IMR-90 (cell line): ENCODE measurements around the gene ACADM. TPM values are rescaled to one million over a fixed set of nuclear protein-coding genes. Genes with fewer than 3 reads are reported as not detected.

Experiments
- ATAC-seq: fragments of 200-7000 bp; cut with Tn5 transposase; 2 replicates; pipeline ENCODE4 v1.9.1; 2020; ENCODE audit warnings: low read depth, mild to moderate bottlenecking, moderate library complexity
- BruUV-seq: library from RNA; stranded (reverse); fragments of 400-500 nt; replicated peaks from 2 replicates; lab custom pipeline; 2021; lab: Mats Ljungman, UMichigan
- CTCF ChIA-PET: fragments of 300-600 bp; formaldehyde crosslinking; extraction: SDS; loops from one replicate; lab custom pipeline; 2021; ENCODE audit warnings: antibody characterized with exemption; lab: Yijun Ruan, JAX
- POLR2A ChIA-PET: fragments of 300-600 bp; sonication (Branson Sonifier 250); formaldehyde crosslinking; loops from one replicate; lab custom pipeline; 2022; ENCODE audit warnings: antibody characterized with exemption; ENCODE audit not compliant: unreplicated experiment; lab: Charles Lee
- DNase-seq: peaks from one replicate; pipeline ENCODE4 v3.0.0; 2013
- H2AFZ ChIP-seq: replicated peaks from 2 replicates; pipeline ENCODE3; 2013; ENCODE audit warnings: low read length, mild to moderate bottlenecking; ENCODE audit not compliant: poor library complexity
- H2AK5ac ChIP-seq: 2 replicates; pipeline ENCODE4 v1.6.1; 2013; ENCODE audit warnings: low read depth, low read length, inconsistent platforms
- H2AK9ac ChIP-seq: replicated peaks from 2 replicates; pipeline ENCODE3; 2013; ENCODE audit warnings: mild to moderate bottlenecking, low read depth, low read length, moderate library complexity; ENCODE audit not compliant: poor library complexity
- H2BK120ac ChIP-seq: 2 replicates; pipeline ENCODE4 v1.6.1; 2013; ENCODE audit warnings: low read depth, low read length, inconsistent platforms
- H2BK15ac ChIP-seq: 3 replicates; pipeline ENCODE4 v1.6.1; 2013; ENCODE audit warnings: low read depth, low read length, inconsistent platforms
- H2BK20ac ChIP-seq: 2 replicates; pipeline ENCODE4 v1.6.1; 2013; ENCODE audit warnings: low read depth, mild to moderate bottlenecking, inconsistent platforms, low read length, moderate library complexity
- H2BK5ac ChIP-seq: 2 replicates; pipeline ENCODE4 v1.6.1; 2013; ENCODE audit warnings: mild to moderate bottlenecking, low read depth, low read length, inconsistent platforms; ENCODE audit not compliant: poor library complexity, severe bottlenecking
- H3K14ac ChIP-seq: replicated peaks from 2 replicates; pipeline ENCODE4 v1.6.1; 2013; ENCODE audit warnings: low read depth, low read length, inconsistent platforms
- H3K18ac ChIP-seq: 2 replicates; pipeline ENCODE4 v1.6.1; 2013; ENCODE audit warnings: low read depth, low read length, control low read depth
- H3K23ac ChIP-seq: 2 replicates; pipeline ENCODE4 v1.6.1; 2013; ENCODE audit warnings: low read depth, low read length, inconsistent platforms
- H3K27ac ChIP-seq: 2 replicates; pipeline ENCODE4 v1.5.1; 2013; ENCODE audit warnings: mild to moderate bottlenecking, control low read depth, low read length; ENCODE audit not compliant: insufficient read depth
- H3K27me3 ChIP-seq: 2 replicates; pipeline ENCODE4 v1.6.1; 2013; ENCODE audit warnings: low read length; ENCODE audit not compliant: control insufficient read depth, insufficient read depth
- H3K36me3 ChIP-seq: 2 replicates; pipeline ENCODE4 v1.6.1; 2013; ENCODE audit warnings: low read length, mixed read lengths; ENCODE audit not compliant: control insufficient read depth, insufficient read depth
- H3K4ac ChIP-seq: 2 replicates; pipeline ENCODE4 v1.6.1; 2013; ENCODE audit warnings: low read depth, low read length, inconsistent platforms
- H3K4me1 ChIP-seq: 2 replicates; pipeline ENCODE4 v1.6.1; 2013; ENCODE audit warnings: low read length, mixed read lengths; ENCODE audit not compliant: control insufficient read depth, insufficient read depth
- H3K4me2 ChIP-seq: 2 replicates; pipeline ENCODE4 v1.6.1; 2013; ENCODE audit warnings: low read depth, mild to moderate bottlenecking, control low read depth, low read length, moderate library complexity
- H3K4me3 ChIP-seq: 2 replicates; pipeline ENCODE4 v1.5.1; 2013; ENCODE audit warnings: low read depth, mild to moderate bottlenecking, control low read depth, low read length, moderate library complexity; ENCODE audit not compliant: insufficient read depth
- H3K56ac ChIP-seq: 2 replicates; pipeline ENCODE4 v1.6.1; 2013; ENCODE audit warnings: low read length, inconsistent platforms; ENCODE audit not compliant: insufficient read depth; ENCODE audit errors: extremely low read depth
- H3K79me1 ChIP-seq, 2 experiments: 2 replicates each; pipeline ENCODE4 v1.6.1; 2013; ENCODE audit warnings: low read length in 2 of 2, inconsistent platforms in 1 of 2, low read depth in 1 of 2
- H3K9ac ChIP-seq: 2 replicates; pipeline ENCODE4 v1.6.1; 2013; ENCODE audit warnings: low read depth, low read length, control low read depth
- H3K9me1 ChIP-seq: 2 replicates; pipeline ENCODE4 v1.6.1; 2013; ENCODE audit warnings: low read length, inconsistent platforms; ENCODE audit not compliant: insufficient read depth
- H3K9me3 ChIP-seq: 2 replicates; pipeline ENCODE4 v1.6.1; 2013; ENCODE audit warnings: low read length; ENCODE audit not compliant: control insufficient read depth, insufficient read depth
- H4K20me1 ChIP-seq: 2 replicates; pipeline ENCODE4 v1.6.1; 2013; ENCODE audit warnings: low read length, inconsistent platforms; ENCODE audit not compliant: insufficient read depth
- H4K5ac ChIP-seq: 2 replicates; pipeline ENCODE4 v1.6.1; 2013; ENCODE audit warnings: mild to moderate bottlenecking, low read depth, low read length, control low read depth
- H4K8ac ChIP-seq, 2 experiments: 2 replicates each; pipeline ENCODE4 v1.6.1; 2013; ENCODE audit warnings: low read depth in 2 of 2, low read length in 2 of 2, control low read depth in 1 of 2, inconsistent platforms in 1 of 2
- H4K91ac ChIP-seq: 2 replicates; pipeline ENCODE4 v1.6.1; 2013; ENCODE audit warnings: low read depth, low read length, inconsistent platforms; ENCODE audit not compliant: insufficient read depth
- BHLHE40 ChIP-seq: fragments of 150-350 bp; IDR thresholded peaks from 2 replicates; pipeline ENCODE4 v1.6.1; 2016; ENCODE audit warnings: mild to moderate bottlenecking, low read depth, low read length
- CEBPB ChIP-seq: IDR thresholded peaks from 2 replicates; pipeline ENCODE4 v1.6.1; 2012; ENCODE audit warnings: low read depth, low read length, improper control_type of control experiment
- CHD1 ChIP-seq: IDR thresholded peaks from 2 replicates; pipeline ENCODE4 v1.6.1; 2012; ENCODE audit warnings: low read depth, low read length, improper control_type of control experiment
- ELK1 ChIP-seq: fragments of 150-350 bp; IDR thresholded peaks from 2 replicates; pipeline ENCODE4 v1.6.1; 2016; ENCODE audit warnings: low read depth, mild to moderate bottlenecking, low read length, moderate library complexity, borderline replicate concordance
- FOS ChIP-seq: fragments of 150-350 bp; IDR thresholded peaks from 2 replicates; pipeline ENCODE4 v1.6.1; 2016; ENCODE audit warnings: low read depth, low read length
- MAFK ChIP-seq: IDR thresholded peaks from 2 replicates; pipeline ENCODE4 v1.6.1; 2012; ENCODE audit warnings: low read depth, low read length, improper control_type of control experiment
- MAZ ChIP-seq: IDR thresholded peaks from 2 replicates; pipeline ENCODE4 v1.6.1; 2012; ENCODE audit warnings: low read depth, mild to moderate bottlenecking, low read length, improper control_type of control experiment, moderate library complexity, borderline replicate concordance
- MXI1 ChIP-seq: IDR thresholded peaks from 2 replicates; pipeline ENCODE4 v1.6.1; 2012; ENCODE audit warnings: low read depth, mild to moderate bottlenecking, low read length, moderate library complexity, borderline replicate concordance
- NFE2L2 ChIP-seq: fragments of 150-350 bp; IDR thresholded peaks from 2 replicates; pipeline ENCODE4 v1.6.1; 2016; ENCODE audit warnings: low read depth, mild to moderate bottlenecking, low read length
- POLR2A ChIP-seq: IDR thresholded peaks from 2 replicates; pipeline ENCODE4 v1.6.1; 2012; ENCODE audit warnings: mild to moderate bottlenecking, low read depth, low read length
- RAD21 ChIP-seq: IDR thresholded peaks from 2 replicates; pipeline ENCODE4 v1.6.1; 2012; ENCODE audit warnings: low read length, improper control_type of control experiment
- RCOR1 ChIP-seq: IDR thresholded peaks from 2 replicates; pipeline ENCODE4 v1.6.1; 2012; ENCODE audit warnings: mild to moderate bottlenecking, low read length, improper control_type of control experiment; ENCODE audit not compliant: insufficient replicate concordance
- RFX5 ChIP-seq: IDR thresholded peaks from 2 replicates; pipeline ENCODE4 v1.8.0; 2012; ENCODE audit warnings: low read depth, mild to moderate bottlenecking, low read length, moderate library complexity
- SMC3 ChIP-seq: fragments of 150-350 bp; IDR thresholded peaks from 2 replicates; pipeline ENCODE4 v1.6.1; 2016; ENCODE audit warnings: low read depth, mild to moderate bottlenecking, antibody characterized with exemption, low read length, moderate library complexity
- USF2 ChIP-seq: fragments of 150-350 bp; IDR thresholded peaks from 2 replicates; pipeline ENCODE4 v1.6.1; 2017; ENCODE audit warnings: mild to moderate bottlenecking, antibody characterized with exemption, low read length, low read depth
- WGBS, 2 experiments: methylation state at CpG; one replicate each; pipeline versions ENCODE4 v1.1.5 to v1.1.7; 2013; ENCODE audit warnings: missing lambda C conversion rate in 2 of 2; ENCODE audit not compliant: insufficient read length in 1 of 2; ENCODE audit errors: extremely low coverage in 2 of 2; 5-methylcytosine and 5-hydroxymethylcytosine counted together
- dilution Hi-C: fragments of 300-500 bp; cut with HindIII; formaldehyde crosslinking; loops from one replicate; pipeline ENCODE4 v1.14.3; 2018; ENCODE audit warnings: low sequenced_read_pairs; ENCODE audit not compliant: unreplicated experiment
- in situ Hi-C: fragments of 300-500 bp; cut with MboI; formaldehyde crosslinking; loops from 3 replicates; pipeline ENCODE4 v1.14.3; 2019; ENCODE audit warnings: low sequenced_read_pairs, inconsistent platforms, mixed read lengths
- intact Hi-C: fragments of 100-400 bp; cut with micrococcal nuclease; formaldehyde crosslinking; loops from 2 replicates; pipeline ENCODE4 v1.10.0; 2022
- polyA plus RNA-seq, 3 experiments: library from polyadenylated mRNA; depleted of rRNA; stranded (reverse); fragments of >200 nt; gene quantifications; 2 replicates each; pipeline ENCODE4 v1.2.3, GENCODE V29; 2012; ENCODE audit warnings: low replicate concordance in 1 of 3
- total RNA-seq: library from RNA; depleted of rRNA; stranded (reverse); fragments of >200 nt; gene quantifications from 2 replicates; pipeline ENCODE4 v1.2.3, GENCODE V29; 2012
- TF ChIP-seq, protein P1 (sequence below): conservative IDR thresholded peaks from 2 replicates; pipeline ENCODE4 v1.5.1; 2012; ENCODE audit warnings: mild to moderate bottlenecking, low read depth, low read length, improper control_type of control experiment

The ACADM gene
- total and polyA plus RNA-seq, 2 of the 4 experiments (the other 2 are of a cell fraction) = 8.6 to 18.5 TPM

DNA sequence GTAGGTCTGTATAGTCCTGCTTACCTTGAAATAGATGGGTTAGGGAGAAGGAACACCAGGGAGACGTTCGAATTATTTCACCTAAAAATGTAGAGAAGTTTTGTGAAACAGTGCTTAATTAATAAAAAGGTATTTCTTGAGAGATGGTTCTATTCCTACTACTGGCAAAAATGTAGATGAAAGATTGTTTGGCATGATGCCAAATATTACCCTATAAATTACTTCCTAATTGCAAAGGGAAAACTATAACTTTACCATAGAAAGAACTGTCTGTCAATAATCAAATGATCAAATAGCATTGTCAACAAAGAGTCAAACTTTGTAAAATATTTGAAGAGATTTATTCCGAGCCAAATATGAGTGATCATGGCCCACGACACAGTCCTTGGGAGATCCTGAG lies 4.2 kb upstream of the ACADM start:
- DNase-seq = no peak
- no peak for ATAC-seq
- TF ChIP-seq USF2 (no peak), MAZ (no peak), POLR2A (no peak), MXI1 (no peak), NFE2L2 (no peak), CHD1 (no peak), RAD21 (no peak), RFX5 (no peak), FOS (no peak), SMC3 (no peak), MAFK (no peak), RCOR1 (no peak), ELK1 (no peak), CEBPB (no peak), BHLHE40 (no peak)
- TF ChIP-seq, protein P1, sequence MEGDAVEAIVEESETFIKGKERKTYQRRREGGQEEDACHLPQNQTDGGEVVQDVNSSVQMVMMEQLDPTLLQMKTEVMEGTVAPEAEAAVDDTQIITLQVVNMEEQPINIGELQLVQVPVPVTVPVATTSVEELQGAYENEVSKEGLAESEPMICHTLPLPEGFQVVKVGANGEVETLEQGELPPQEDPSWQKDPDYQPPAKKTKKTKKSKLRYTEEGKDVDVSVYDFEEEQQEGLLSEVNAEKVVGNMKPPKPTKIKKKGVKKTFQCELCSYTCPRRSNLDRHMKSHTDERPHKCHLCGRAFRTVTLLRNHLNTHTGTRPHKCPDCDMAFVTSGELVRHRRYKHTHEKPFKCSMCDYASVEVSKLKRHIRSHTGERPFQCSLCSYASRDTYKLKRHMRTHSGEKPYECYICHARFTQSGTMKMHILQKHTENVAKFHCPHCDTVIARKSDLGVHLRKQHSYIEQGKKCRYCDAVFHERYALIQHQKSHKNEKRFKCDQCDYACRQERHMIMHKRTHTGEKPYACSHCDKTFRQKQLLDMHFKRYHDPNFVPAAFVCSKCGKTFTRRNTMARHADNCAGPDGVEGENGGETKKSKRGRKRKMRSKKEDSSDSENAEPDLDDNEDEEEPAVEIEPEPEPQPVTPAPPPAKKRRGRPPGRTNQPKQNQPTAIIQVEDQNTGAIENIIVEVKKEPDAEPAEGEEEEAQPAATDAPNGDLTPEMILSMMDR = no peak
- H2BK15ac ChIP-seq = no peak overlapping the region
- no CpG with 5 or more reads among the region's 4 CpGs for WGBS, 2 experiments
- no peak overlapping the region for H2BK20ac ChIP-seq
- H3K14ac ChIP-seq = no peak overlapping the region
- no peak overlapping the region for H4K5ac ChIP-seq
- H3K4ac ChIP-seq = no peak overlapping the region
- H3K4me2 ChIP-seq = no peak overlapping the region
- no peak overlapping the region for H3K9ac ChIP-seq
- no peaks in the 10 kb centered on the region for H3K27me3 ChIP-seq
- dilution Hi-C loops = no loop called here
- H4K91ac ChIP-seq = no peak overlapping the region
- no peaks in the 10 kb centered on the region for H3K9me3 ChIP-seq
- H3K23ac ChIP-seq = no peak overlapping the region
- no peak overlapping the region for H2AFZ ChIP-seq
- H2BK120ac ChIP-seq = no peak overlapping the region
- H3K4me1 ChIP-seq = no peaks in the 10 kb centered on the region
- H3K79me1 ChIP-seq = peaks cover 0 to 8% of the 10 kb centered on the region in 2 experiments; a peak in 2 of 4 replicates
- H4K20me1 ChIP-seq = no peaks in the 10 kb centered on the region; the same call in 1 of the 2 replicates
- intact Hi-C loops = no loop called here
- H3K56ac ChIP-seq = no peak overlapping the region
- no peaks in the 10 kb centered on the region for H3K9me1 ChIP-seq
- CTCF ChIA-PET = no interaction called here
- no TSS peak for BruUV-seq
- H3K18ac ChIP-seq = no peak overlapping the region
- H2BK5ac ChIP-seq = no peak overlapping the region
- H3K4me3 ChIP-seq = no peak overlapping the region
- no peak overlapping the region for H4K8ac ChIP-seq
- POLR2A ChIA-PET = no interaction called here
- H2AK9ac ChIP-seq = no peak overlapping the region
- no peaks in the 10 kb centered on the region for H3K36me3 ChIP-seq
- H3K27ac ChIP-seq = no peak overlapping the region
- in situ Hi-C loops = loop anchor here (10.0 kb wide), 1 partner anchor 64 kb away; the partner anchor contains the start of gene RABGGTB
- H2AK5ac ChIP-seq = no peak overlapping the region
